Thyroid gland (tissue), 4 donors: ENCODE results near the gene NSA2.

Source experiments
- CTCF ChIP-seq, 6 experiments: fragments of 200-600 bp in 3 of 6; fragments of 450-650 bp in 3 of 6; sonication (generic) in 3 of 6; IDR thresholded peaks; one replicate each; pipeline ENCODE4 v1.5.1; 2016 to 2019; ENCODE audit warnings: antibody characterized with exemption in 6 of 6, mild to moderate bottlenecking in 2 of 6, inconsistent platforms in 1 of 6, moderate library complexity in 1 of 6
- POLR2A ChIP-seq, 2 donors: fragments of 450-650 bp; IDR thresholded peaks; one replicate each; pipeline ENCODE4 v1.6.1; 2017; ENCODE audit warnings: antibody characterized with exemption in 2 of 2, mild to moderate bottlenecking in 2 of 2, moderate library complexity in 1 of 2

DNA sequence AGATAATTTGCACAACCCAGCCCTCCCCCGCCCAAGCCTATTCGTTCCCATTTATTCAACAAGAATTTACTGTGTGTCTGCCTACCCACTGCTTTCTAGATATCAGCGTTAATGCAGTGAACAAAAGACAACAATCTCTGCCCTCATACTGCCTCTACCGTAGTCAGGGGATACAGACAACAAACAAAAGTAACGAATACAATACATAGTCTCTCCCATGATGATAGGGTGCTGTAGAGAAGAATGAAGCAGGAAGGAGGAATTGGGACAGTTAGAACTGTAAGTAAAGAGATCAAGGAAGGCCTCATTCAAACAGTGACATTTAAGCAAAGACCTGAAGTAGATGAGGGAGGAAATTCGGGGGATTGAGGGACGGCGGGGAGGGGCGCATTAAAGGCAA is 1.8 kb upstream of the NSA2 start:
- TF ChIP-seq CTCF (IDR thresholded peaks at IDR 0.05) (no peak), POLR2A (IDR thresholded peaks at IDR 0.05) (no peak)
